CD4-positive, alpha-beta T cell treated with Interleukin-10 for 1 hour (primary cell): ENCODE results near the gene LIM2.
A peak's percentile ranks its signal among the peaks of the same experiment; 100 is the strongest.

ENCODE experiments used
- DNase-seq: peaks from one replicate; pipeline ENCODE4 v3.0.0-alpha.2; 2020

LIM2 gene

DNA sequence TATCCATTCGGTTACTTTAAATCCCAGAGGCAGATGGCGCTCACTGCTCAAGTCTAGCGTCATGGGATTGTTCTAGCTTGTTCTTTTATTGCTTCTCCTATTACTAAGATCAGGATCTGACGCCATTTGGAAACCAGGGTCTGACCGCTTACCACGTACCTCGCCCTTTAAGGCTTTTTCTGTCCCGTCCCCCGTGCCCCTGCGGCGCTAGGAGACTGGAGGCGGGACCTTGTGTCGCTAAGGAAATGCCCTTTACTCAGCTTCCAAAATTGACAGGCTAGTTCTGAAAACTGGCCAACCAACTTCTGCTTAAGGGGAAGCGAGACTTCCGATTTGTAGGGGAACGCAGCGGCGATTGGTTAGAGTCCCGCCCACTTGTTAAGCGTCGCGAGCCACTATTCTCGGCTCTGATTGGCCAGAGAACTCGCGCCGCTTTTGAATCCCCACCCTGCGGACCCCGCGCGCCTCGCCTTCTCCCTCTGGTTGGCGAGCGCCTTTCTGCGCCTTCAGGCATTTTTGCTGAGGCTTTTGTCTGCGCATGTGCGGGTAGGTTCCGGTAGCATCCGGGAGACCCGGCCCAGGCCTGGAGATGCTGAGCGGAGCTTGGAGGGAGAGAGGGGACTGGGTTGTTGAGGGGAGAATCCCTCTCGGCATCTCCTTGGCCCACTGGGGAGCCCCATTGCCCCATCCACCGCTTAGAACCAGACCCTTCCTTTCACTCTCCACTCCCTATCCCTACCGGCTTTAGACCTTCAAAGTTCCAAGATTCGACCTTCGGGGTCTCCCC, 6.5 kb upstream of the LIM2 start:
- DNase-seq = peak; percentile 96

DNA sequence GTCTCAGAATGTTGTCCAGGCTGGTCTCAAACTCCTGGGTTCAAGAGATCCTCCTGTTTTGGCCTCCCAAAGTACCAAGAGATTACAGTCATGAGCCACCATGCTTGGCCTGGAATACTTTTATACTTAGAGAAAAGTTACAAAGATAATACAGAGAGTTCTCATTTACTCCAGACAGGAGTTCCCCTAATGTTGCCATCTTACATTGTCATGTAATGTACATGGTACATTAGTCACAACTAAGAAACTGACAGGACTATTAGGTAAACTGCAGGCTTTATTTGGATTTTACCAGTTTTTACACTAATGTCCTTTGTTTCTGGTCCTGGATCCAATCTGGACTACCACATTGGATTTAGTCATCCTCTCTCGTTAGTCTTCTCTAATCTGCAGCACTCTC, 4.9 kb upstream of the LIM2 start:
- DNase-seq = no peak

DNA sequence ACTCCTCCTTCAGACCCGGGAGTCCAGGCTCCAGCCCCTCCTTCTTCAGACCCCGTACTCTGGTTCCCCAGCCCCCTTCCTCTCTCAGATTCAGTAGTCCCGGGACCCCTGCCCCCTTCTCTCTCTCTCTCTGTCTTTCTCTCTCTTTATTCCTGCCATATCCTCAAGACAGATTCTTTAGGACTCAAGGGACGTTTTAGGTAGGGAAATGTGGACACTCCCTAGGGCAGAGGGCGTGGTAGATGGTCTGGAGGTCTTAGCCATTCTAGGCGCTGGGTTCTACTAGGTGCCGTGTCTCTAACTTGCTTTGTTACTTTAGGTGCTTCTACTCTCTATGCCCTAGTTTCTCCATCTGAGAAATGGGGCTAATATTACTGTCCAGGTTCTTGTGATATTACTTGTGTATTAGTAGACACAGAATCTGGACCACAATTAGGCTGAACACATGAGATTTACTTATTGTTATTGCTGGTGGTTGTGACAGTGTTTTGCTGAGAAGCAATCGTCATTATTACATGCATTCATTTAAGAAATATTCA, 3.4 kb upstream of the LIM2 start:
- no peak for DNase-seq

DNA sequence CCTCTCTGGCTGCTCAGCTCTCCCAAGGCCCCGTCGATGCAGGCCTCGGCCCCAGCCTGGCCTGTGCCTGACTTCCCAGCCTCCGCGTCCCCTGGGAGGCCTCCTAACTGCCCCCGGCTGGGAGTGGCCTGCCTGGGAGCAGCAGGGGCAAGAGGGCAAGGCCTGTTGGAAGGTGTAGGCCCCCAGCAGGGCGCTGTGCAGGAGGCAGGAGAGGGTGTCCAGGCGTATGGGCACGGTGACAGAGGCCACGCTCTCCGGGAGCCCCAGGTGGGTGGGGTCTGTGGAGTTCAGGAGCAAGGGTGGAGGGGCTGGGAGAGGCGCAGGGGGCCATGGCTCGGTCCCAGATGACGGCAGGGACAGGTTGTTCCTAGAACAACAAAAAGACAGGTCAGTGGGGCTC, 1.4 kb upstream of the LIM2 start:
- DNase-seq = no peak

DNA sequence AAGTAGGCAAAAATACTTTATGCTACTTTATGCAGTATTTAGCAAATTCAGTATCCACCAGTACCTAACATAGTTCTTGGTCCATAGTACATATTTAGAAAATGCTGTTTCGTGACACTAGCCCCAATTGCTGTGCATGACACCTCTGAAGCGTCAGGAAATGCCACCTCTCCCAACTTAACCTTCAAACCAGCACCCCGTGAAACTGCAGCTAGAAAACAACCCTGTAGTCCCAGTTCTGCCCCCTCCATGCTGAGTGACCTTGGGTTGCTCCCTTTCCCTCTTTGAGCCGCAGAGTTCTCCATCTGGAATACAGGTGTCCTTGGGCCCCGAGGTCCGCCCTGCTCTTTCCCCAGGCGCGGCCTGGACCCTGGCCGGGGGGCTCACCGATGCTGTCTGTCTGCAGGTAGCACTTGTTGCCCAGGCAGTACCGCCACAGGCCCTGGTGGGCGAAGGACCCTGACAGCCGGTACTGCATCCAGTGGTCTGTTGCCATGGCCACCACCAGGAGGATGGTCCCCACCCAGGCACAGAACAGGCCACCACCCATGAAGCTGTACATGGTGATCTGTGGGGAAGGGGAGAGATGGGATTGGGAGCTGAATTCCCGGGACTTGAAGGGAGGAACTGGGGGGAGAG, 773 bp downstream of the LIM2 start:
- DNase-seq = peak; percentile 35

DNA sequence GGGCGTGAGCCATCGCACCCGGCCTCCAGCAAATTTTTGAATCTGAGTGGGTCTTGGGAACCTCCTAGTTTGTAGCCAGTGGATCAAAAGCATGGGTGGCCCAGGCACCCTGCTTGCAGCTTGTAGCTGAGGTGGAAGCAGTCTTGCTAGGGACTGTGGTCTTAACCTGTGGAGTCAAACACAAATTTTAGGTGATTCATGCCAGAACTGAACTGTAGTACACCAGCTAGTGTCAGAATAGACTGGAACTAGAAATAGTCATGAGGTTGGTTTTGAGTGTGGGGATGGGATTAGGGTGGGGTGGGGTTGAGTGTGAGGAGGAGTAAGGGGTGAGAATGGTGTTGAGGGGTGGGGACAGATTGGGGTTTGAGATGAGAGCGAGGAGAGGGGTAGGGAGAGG, 5.8 kb downstream of the LIM2 start:
- DNase-seq = no peak

DNA sequence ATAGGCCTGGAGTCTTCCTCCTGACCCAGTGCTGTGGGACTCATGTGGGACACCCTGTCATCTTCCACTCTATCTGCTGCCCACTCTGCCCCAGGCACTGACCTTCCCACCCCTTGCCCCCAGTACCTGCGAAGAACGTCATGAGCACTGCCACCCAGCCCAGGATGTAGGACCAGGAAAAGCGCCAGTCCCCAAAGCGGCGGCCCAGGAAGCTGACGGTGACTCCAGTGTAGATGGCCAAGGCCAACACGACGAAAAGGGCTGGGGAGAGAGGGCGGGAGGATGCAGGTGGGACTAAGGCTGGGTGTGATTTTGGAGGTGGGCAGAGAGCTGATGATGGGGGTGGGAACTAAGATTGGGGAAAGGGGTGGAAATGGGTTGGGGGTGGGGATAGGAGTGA, 7.4 kb downstream of the LIM2 start:
- no peak for DNase-seq

DNA sequence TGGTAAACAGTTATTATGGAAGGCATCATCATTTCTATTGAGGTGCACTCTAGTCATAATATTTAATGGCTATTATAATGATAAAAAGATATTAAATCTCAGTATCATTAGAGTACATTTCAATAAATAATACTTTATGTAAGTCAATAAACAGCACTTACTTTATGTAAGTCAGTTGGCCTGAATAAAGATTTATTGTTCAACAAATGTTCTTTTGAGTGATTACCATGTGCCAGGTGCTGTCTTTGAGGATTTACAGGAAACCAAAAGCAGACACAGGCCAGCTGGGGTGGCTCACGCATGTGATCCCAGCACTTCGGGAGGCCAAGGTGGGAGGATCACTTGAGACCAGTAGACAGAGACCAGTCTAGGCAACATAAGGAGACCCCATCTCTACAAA, 10.4 kb downstream of the LIM2 start:
- no peak for DNase-seq

DNA sequence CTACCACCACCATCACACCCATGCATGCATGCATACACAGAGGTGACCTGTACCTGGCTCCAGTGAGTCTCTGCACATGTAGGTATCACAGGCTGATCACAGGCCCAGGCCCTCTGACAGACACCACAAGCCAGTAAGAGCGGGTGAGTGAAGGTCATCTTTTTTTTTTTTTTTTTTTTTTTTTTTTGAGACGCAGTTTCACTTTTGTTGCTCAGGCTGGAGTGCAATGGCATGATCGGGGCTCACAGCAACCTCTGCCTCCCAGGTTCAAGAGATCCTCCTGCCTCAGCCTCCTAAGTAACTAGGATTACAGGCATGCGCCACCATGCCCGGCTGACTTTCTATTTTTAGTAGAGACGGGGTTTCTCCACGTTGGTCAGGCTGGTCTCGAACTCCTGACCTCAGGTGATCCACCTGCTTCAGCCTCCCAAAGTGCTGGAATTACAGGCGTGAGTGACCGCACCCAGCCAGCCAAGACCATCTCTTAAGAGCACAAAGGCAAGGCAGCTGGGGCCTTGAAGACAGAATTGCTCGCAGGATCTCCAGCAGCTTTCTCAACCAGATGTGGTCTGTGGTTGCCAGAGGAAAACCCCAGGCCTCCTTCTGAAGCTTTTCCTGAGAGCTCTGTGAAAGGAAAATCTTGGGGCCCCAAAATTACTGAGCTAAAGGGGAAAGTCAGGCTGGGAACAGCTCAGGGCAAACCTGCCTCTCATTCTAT, 12.1 kb downstream of the LIM2 start:
- DNase-seq = peak; percentile 44

DNA sequence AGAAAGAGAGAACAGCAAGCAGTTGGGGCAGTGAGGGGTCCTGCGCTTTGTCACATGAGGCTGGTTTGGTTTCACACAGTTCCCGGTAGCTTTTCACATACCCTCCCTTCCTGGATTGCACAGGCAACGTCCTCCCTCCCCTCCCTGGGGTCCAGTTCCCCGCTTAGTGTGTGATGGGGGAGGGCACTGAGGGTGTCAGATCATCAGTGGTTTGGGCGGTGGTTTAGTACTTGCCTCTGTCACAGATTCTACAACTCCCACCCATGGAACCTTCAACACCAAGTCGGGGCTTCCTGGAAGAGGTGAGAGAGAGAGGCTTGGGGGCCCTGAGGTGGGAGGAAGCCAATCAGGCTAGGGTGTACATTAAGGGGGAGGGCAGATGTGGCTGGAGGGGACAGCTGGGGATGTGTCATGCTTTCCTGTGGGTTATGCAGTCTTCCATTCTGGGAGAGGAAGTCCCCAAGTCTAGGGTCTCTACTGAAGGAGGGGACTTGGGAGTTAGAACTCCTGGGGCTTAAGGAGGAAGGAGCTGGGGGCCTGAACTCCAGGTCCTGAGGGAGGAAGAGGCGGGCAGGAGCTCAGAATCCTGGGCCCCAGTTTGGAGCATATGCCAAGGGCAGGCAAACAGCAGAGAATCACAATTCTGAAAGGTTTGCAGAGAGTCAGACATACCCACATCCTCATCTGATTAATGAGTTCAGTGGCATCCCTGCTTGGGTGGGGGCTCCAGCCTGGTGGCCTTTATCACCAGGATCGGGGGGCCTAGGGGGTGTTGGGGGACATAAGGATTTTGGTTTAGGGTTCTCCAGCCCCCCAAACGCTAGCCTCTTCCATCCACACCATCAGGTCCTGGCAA, 14.9 kb downstream of the LIM2 start, which contains the start of gene NKG7:
NKG7 (minus strand) TSS at position 6 of the 856 bp plus-strand sequence. CDS start 119 bp downstream, outside the sequence.
- peak; percentile 87 for DNase-seq

DNA sequence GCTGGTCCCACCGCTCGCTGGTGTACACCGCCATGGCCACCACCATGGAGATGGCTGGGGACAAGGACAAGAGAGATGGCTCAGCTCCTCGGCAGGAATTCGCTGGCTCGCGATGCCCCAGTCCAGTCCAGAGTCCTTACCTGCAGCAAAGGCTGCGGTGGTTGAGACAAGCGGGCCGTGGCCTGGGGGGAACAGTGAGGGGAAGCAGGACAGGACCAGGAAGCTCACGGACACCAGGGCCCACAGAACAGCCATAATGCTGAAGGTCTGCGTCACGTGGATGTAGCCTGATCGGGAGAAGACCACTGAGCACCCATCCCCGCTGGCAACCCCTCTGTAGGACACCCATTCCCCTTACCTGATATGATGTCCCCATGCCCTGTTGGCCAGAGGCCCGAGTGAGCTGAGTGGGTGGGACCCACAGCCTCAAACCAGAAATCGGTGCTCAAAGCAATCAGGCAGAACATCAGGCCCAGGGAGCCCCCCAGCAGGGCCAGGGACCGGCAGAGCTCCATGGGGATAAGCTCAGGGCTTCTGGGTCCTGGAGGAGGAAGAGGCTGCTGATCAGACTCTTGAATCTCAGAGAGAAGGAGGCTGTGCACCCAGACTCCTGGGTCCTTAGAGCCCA, 15.6 kb downstream of the LIM2 start:
- no peak for DNase-seq

DNA sequence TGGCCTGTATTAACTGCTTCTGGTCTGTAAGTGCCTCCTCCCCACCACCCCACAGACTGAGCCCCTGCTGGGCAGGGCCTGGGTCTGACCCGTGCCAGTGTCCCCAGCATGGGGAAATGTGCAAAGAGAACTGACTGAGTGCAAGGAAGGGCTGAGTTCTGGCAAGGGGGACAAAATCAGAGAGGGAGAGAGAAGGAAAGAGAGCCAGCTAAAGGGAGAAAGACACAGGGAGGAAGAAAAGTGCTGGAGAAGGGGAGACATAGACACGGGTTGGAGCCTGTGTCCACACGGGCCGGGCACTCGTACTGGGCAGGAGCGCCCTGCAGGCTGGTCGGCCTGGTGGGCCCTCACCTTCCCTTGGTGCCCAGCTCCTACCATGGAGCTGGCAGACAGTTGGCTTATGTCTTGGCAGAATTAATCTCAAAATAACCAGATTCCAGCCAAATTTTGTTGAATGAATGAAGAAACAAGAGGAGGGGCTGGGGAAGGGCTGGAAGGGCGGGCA, 16.5 kb downstream of the LIM2 start:
- DNase-seq = no peak

DNA sequence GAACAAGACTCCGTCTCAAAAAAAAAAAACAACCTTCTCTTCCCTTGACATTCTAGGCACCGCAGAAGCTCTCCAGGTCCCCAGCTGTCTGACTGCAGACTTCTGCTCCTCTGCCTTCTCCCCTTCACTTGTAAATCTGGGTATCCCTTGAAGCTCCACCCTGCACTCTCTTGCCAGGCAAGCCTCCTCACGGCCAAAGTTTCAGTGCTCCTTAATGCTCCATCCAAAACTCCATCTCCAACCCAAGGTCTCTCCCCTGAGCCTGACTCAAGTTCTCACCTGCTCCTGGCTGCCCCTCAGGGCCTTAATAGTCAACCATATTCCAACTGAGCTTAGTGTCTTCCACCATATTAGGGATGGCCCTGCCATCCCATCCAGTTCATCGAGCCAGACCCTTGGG, 17.5 kb downstream of the LIM2 start:
- no peak for DNase-seq

DNA sequence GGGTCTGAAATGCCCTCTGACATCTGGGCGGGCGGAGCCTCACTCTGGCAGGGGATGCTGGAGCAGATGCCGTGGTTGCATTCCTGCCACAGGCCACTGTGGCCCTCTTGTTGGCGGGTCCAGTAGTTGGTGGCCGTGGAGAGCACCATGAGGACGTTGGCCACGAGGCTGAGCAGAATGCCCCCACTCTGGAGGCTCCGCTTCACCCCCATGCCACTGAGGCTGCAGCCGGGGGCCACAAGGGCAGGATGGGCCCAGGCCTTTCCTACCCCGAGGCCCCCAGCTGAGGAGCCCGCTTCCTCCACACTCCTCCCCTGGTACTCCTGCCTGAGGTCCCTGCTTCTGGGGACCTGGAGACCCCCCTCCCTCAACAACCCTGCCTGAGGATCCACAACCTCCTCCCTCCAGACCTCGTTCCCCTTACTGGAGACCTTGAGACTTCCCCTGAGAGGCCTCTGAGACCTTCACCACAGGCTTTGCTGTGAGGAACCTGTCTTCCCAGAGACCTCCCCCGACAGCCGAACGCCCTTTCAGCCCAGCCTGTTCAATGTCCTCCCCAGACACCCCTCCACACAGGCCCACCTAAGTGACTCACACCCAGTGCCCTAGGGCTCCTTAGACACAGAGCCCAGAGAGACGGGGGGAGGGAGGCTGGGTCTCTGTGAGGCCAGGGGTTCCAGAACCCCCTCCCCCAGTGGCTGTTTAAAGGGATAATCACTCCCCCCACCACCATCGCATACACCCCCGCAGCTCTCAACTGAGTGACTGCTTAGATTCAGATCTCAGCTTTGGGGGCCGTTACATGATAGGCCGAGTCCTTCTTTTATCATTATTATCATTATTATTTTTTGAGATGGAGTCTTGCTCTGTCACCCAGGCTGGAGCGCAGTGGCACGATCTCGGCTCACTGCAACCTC, 19.1 kb downstream of the LIM2 start, which contains the start of gene CLDND2:
CLDND2 (minus strand) TSS at position 638 of the 917 bp plus-strand sequence; CDS start at position 212, 426 bp downstream.
- DNase-seq = peak; percentile 34

DNA sequence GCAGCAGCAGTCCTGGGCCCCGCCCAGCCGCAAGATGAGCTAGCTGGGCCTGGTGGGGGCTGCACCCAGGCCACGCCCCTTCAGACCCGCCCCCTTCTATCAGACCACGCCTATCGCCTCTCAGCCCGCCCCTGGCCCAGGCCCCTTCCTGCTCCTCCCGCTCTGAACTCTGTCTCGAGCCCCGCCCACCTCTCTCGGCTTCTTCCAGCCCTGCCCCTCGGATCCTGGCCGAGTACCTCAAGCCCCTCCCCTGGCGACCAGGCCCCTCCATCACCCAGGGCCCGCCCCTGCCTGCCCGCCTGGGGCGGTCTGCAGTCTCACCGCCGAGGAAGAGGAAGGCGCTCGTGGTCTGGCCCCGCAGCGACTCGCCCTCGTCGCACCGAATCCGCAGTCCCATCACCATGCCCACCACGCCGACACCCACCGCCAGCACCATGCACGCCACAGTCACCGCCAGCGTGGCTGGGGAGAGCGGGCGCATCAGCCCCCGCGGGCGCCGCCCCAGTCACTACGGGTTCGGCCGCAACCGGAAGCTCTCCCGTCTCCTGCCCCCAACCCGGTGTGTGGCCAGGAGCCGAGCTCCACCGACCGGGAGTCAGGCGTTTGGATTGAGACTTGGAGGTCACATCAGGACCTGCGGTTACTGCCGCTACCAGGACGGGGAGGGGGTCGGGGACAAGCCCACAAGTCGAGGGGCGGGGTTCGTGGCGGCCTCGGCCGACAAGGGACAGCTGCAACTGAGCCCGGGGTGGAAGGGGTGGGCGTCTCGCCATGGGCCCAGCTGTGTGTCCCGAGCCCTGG, 20.0 kb downstream of the LIM2 start:
- peak; percentile 97 for DNase-seq

DNA sequence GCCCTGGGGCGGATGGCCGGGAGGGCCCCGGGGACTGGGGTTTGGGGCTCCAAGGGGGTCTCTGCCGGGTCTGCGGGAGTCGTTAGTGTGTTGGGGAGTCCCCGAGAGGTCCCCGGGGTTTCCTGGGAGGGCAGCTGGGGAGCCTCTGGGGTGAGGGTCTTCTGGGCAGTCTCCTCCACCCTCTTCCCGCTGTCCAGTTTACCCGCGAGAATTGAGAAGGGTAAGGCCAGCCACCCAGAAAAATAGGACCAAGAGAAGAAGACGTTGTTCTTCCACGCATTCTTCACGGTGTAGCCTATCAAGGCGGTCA, 20.6 kb downstream of the LIM2 start:
- no peak for DNase-seq

DNA sequence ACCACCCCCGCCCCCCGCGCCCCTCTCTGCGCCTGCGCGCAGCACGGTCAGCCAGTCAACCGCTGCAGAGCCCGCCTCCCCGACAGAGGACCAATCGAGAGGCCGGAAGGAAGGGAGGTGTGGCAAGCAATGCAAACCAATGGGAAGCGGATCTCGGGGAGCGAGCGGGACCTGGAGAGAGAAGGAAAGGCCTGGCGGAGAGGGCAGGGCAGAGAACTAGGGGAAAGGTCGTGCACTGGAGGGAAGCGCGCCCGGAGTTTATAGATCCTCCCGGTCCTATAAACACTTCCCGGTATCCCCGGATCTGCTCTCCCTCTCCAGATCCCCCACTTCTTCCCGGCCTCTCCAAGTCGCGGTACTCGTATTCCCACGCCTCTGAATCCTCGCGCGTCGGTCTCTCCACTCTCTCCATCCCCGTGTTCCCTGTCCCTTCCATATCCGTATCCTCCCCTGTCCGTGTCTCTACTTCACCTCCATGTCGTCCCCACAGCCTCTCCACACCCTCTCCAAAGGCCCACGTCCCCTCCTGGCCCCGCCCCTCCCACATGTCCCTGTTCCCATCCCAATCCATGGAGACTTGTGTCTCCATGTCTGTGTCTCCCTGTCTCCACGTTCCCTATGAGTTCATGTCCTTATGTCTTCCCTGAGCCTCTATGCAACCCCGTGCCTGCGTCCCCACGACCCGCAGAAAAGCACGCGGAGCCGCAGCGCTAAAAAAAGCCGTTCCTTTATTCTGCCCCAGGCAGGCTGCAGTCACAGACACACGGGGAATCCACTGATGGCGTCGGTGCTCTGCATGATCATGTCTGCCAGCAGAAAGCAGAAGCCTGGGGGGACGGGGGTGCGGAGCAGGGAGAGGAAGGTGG, 21.2 kb downstream of the LIM2 start:
- peak; percentile 95 for DNase-seq

DNA sequence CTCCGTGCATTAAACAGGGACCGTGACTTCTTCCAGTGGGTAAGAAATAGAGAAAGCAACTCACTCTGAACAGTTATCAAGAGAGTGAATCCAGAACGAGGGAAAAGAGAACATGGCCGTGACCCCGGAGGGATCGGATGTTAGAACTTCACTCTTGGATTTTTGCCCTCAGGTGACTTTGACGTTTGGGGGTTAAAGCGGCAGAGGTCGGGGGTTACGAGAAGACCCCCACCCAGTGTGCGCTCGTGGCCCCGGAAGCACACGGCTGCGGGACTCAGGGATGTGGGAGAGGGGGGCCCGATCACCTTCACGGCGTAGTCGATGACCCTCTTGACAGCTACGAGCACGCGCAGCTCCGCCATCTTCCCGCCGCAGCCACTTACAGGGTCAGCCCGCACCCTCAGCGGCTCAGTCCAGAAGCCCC, 21.8 kb downstream of the LIM2 start, which contains the start of gene ETFB:
ETFB (minus strand) TSS at position 424 of the 424 bp plus-strand sequence; CDS start at position 362, 62 bp downstream.
- no peak for DNase-seq
